ENCODE measurements around the gene ANK2. TPM values are rescaled to one million over a fixed set of nuclear protein-coding genes. Genes with fewer than 3 reads are reported as not detected.

Gene ANK2
- total RNA-seq, 1 experiment from 2014 or later: 5.6 TPM

DNA sequence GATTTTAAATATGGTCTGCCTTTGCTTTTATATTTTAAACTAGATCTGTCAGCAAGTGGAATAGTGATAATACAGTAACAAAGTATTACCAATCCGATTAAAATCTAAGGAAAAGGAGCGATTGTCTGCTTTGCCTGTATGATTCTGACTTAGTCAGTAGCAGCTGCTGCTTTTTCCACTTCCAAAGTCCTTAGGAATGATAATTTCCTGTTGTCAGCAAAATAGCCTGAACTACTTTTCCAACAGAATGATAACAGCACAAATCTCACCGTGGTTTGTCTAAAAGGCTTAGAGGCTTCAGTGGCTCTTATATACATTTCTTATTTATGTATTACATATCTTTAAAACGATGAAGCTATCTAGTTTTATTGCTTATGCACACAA lies 290.0 kb downstream of the ANK2 start (continued):
- TF ChIP-seq, protein P1, sequence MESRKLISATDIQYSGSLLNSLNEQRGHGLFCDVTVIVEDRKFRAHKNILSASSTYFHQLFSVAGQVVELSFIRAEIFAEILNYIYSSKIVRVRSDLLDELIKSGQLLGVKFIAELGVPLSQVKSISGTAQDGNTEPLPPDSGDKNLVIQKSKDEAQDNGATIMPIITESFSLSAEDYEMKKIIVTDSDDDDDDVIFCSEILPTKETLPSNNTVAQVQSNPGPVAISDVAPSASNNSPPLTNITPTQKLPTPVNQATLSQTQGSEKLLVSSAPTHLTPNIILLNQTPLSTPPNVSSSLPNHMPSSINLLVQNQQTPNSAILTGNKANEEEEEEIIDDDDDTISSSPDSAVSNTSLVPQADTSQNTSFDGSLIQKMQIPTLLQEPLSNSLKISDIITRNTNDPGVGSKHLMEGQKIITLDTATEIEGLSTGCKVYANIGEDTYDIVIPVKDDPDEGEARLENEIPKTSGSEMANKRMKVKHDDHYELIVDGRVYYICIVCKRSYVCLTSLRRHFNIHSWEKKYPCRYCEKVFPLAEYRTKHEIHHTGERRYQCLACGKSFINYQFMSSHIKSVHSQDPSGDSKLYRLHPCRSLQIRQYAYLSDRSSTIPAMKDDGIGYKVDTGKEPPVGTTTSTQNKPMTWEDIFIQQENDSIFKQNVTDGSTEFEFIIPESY (IDR thresholded peaks at IDR 0.05; ENCODE audit: extremely low read depth, insufficient replicate concordance, low read length): no peak
- TF ChIP-seq JUND (IDR thresholded peaks at IDR 0.05): no peak

DNA sequence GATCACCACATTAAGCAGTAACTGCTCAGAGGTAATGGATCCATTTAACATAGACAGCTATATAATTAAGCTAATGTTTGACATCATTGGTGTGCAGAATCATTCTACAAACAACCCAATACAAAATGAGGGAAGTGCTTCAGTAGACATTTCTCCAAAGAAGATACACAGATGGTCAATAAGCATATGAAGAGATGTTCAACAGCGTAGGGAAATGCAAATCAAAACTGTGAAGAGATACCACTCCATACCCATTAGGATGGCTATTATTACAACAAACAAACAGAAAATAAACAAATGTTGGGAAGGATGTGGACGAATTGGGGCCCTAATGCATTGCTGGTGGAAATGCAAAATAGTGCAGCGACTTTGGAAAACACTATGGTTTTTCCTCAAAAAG lies 294.6 kb downstream of the ANK2 start:
- BruUV-seq (replicated peaks): no TSS peak
- no peak for DNase-seq (ENCODE audit: low read depth, low spot score)
- H3K4me3 ChIP-seq (replicated peaks in 1 of 2; ENCODE audit: low read depth in 1 of 2, low read length in 2 of 2): no peak overlapping the region
- H3K27me3 ChIP-seq (ENCODE audit: insufficient read depth, low read length): no peaks in the 10 kb centered on the region
- no peak for TF ChIP-seq JUND (IDR thresholded peaks at IDR 0.05)
- TF ChIP-seq, protein P2, sequence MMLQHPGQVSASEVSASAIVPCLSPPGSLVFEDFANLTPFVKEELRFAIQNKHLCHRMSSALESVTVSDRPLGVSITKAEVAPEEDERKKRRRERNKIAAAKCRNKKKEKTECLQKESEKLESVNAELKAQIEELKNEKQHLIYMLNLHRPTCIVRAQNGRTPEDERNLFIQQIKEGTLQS (IDR thresholded peaks at IDR 0.05): no peak
- no peak for TF ChIP-seq CEBPB (IDR thresholded peaks at IDR 0.05; ENCODE audit: low read depth)
- TF ChIP-seq CBX3 (IDR thresholded peaks at IDR 0.05; ENCODE audit: low read depth): no peak
- TF ChIP-seq SRF (IDR thresholded peaks at IDR 0.05; ENCODE audit: low read depth): no peak
- TF ChIP-seq SP1 (IDR thresholded peaks at IDR 0.05; ENCODE audit: low read depth): no peak
- TF ChIP-seq, protein P1 (IDR thresholded peaks at IDR 0.05; ENCODE audit: extremely low read depth, insufficient replicate concordance, low read length): no peak
- no peak for TF ChIP-seq ZFX (IDR thresholded peaks at IDR 0.05)
- no peak for TF ChIP-seq FOSL1 (IDR thresholded peaks at IDR 0.05; ENCODE audit: low read depth)
- TF ChIP-seq POLR2A (IDR thresholded peaks at IDR 0.05; ENCODE audit: borderline replicate concordance, extremely low read depth, insufficient read depth, insufficient read length): no peak
- TF ChIP-seq, protein P3, sequence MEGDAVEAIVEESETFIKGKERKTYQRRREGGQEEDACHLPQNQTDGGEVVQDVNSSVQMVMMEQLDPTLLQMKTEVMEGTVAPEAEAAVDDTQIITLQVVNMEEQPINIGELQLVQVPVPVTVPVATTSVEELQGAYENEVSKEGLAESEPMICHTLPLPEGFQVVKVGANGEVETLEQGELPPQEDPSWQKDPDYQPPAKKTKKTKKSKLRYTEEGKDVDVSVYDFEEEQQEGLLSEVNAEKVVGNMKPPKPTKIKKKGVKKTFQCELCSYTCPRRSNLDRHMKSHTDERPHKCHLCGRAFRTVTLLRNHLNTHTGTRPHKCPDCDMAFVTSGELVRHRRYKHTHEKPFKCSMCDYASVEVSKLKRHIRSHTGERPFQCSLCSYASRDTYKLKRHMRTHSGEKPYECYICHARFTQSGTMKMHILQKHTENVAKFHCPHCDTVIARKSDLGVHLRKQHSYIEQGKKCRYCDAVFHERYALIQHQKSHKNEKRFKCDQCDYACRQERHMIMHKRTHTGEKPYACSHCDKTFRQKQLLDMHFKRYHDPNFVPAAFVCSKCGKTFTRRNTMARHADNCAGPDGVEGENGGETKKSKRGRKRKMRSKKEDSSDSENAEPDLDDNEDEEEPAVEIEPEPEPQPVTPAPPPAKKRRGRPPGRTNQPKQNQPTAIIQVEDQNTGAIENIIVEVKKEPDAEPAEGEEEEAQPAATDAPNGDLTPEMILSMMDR (IDR thresholded peaks at IDR 0.05 in 2 of 3, conservative IDR thresholded peaks at IDR 0.05 in 1 of 3; ENCODE audit: borderline replicate concordance in 1 of 3, insufficient read depth in 1 of 3, low read depth in 2 of 3, low read length in 2 of 3): no peak
- intact Hi-C loops (cut with micrococcal nuclease): no loop called here
- no peaks in the 10 kb centered on the region for H3K79me2 ChIP-seq (ENCODE audit: insufficient read depth, low read length)
- H4K20me1 ChIP-seq (ENCODE audit: insufficient read depth): no peaks in the 10 kb centered on the region
- H3K9me2 ChIP-seq (ENCODE audit: insufficient read depth): no peaks in the 10 kb centered on the region
- no peaks in the 10 kb centered on the region for H3K36me3 ChIP-seq (ENCODE audit: control insufficient read depth in 1 of 2, insufficient read depth in 2 of 2, low read length in 2 of 2)
- no peak overlapping the region for H3K27ac ChIP-seq (ENCODE audit: low read depth, low read length)
- H3K9me3 ChIP-seq (ENCODE audit: control insufficient read depth in 1 of 2, insufficient read depth in 1 of 2, low read depth in 1 of 2, low read length in 2 of 2): no peaks in the 10 kb centered on the region
- ChIA-PET POLR2A (no interaction called here), RAD21 (ENCODE audit: low non-redundant PET in 1 of 2, low total read pairs in 2 of 2, uncharacterized antibody in 2 of 2, unreplicated experiment in 2 of 2) (no interaction called here), CTCF (no interaction called here)
- ATAC-seq: no peak
- no peak overlapping the region for H3K4me2 ChIP-seq (ENCODE audit: low read length)
- no peak overlapping the region for H3K9ac ChIP-seq (ENCODE audit: low read length)
- H3K4me1 ChIP-seq (ENCODE audit: control insufficient read depth in 1 of 2, insufficient read depth in 2 of 2, low read length in 2 of 2): peaks cover under 1 to 2% of the 10 kb centered on the region in 2 experiments; a peak in 3 of 4 replicates
- no peak overlapping the region for H2AFZ ChIP-seq (ENCODE audit: low read depth, low read length, poor library complexity, severe bottlenecking)
